HEK293 (cell line): ENCODE results near the gene STARD5.
A peak's percentile ranks its signal among the peaks of the same experiment; 100 is the strongest.

Experiments
- BCL11A ChIP-seq: fragments of 450-650 bp; formaldehyde crosslinking; IDR thresholded peaks from 2 replicates; pipeline ENCODE4 v1.5.1; 2016; ENCODE audit warnings: low read depth, missing biosample characterization, missing genetic modification characterization
- FEZF1 ChIP-seq: fragments of 450-650 bp; formaldehyde crosslinking; IDR thresholded peaks from 2 replicates; pipeline ENCODE4 v1.5.1; 2016; ENCODE audit warnings: missing biosample characterization, missing genetic modification characterization
- SETDB1 ChIP-seq: IDR thresholded peaks from one replicate; pipeline ENCODE4 v1.6.1; 2017; ENCODE audit warnings: mild to moderate bottlenecking, low read length, moderate library complexity, mixed read lengths; ENCODE audit not compliant: insufficient read length
- YY1 ChIP-seq: fragments of 450-650 bp; formaldehyde crosslinking; IDR thresholded peaks from 2 replicates; pipeline ENCODE4 v1.5.1; 2018; ENCODE audit warnings: missing biosample characterization, missing genetic modification characterization
- ZFHX2 ChIP-seq: fragments of 450-650 bp; formaldehyde crosslinking; conservative IDR thresholded peaks from 2 replicates; pipeline ENCODE4 v1.5.1; 2016; ENCODE audit warnings: missing biosample characterization, missing genetic modification characterization
- ZFP37 ChIP-seq: fragments of 450-650 bp; formaldehyde crosslinking; IDR thresholded peaks from 2 replicates; pipeline ENCODE4 v1.5.1; 2016; ENCODE audit warnings: missing biosample characterization, missing genetic modification characterization
- ZFP41 ChIP-seq: fragments of 450-650 bp; formaldehyde crosslinking; IDR thresholded peaks from 2 replicates; pipeline ENCODE4 v1.5.1; 2016; ENCODE audit warnings: missing biosample characterization, missing genetic modification characterization, borderline replicate concordance
- ZNF10 ChIP-seq: fragments of 450-650 bp; formaldehyde crosslinking; IDR thresholded peaks from 2 replicates; pipeline ENCODE4 v1.5.1; 2017; ENCODE audit warnings: missing biosample characterization, missing genetic modification characterization
- ZNF121 ChIP-seq: fragments of 450-650 bp; formaldehyde crosslinking; IDR thresholded peaks from 2 replicates; pipeline ENCODE4 v1.5.1; 2016; ENCODE audit warnings: missing biosample characterization, missing genetic modification characterization
- ZNF157 ChIP-seq: fragments of 450-650 bp; formaldehyde crosslinking; IDR thresholded peaks from 2 replicates; pipeline ENCODE4 v1.5.1; 2016; ENCODE audit warnings: missing biosample characterization, missing genetic modification characterization
- ZNF2 ChIP-seq: fragments of 450-650 bp; formaldehyde crosslinking; IDR thresholded peaks from 2 replicates; pipeline ENCODE4 v1.5.1; 2016; ENCODE audit warnings: missing biosample characterization, missing genetic modification characterization
- ZNF202 ChIP-seq: fragments of 450-650 bp; formaldehyde crosslinking; IDR thresholded peaks from 2 replicates; pipeline ENCODE4 v1.5.1; 2016; ENCODE audit warnings: missing biosample characterization, missing genetic modification characterization, borderline replicate concordance
- ZNF350 ChIP-seq: fragments of 450-650 bp; formaldehyde crosslinking; IDR thresholded peaks from 2 replicates; pipeline ENCODE4 v1.5.0; 2017; ENCODE audit warnings: missing biosample characterization, mild to moderate bottlenecking, missing genetic modification characterization
- ZNF600 ChIP-seq: fragments of 450-650 bp; formaldehyde crosslinking; IDR thresholded peaks from 2 replicates; pipeline ENCODE4 v1.5.1; 2016; ENCODE audit warnings: missing biosample characterization, missing genetic modification characterization
- ZNF626 ChIP-seq: fragments of 450-650 bp; sonication (Bioruptor Pico); formaldehyde crosslinking; IDR thresholded peaks from 2 replicates; pipeline ENCODE4 v1.5.1; 2018; ENCODE audit warnings: missing biosample characterization, missing genetic modification characterization, inconsistent platforms
- ZNF654 ChIP-seq: fragments of 450-650 bp; formaldehyde crosslinking; IDR thresholded peaks from 2 replicates; pipeline ENCODE4 v1.5.1; 2016; ENCODE audit warnings: low read depth, missing biosample characterization, missing genetic modification characterization
- ZNF660 ChIP-seq: fragments of 450-650 bp; IDR thresholded peaks from 2 replicates; pipeline ENCODE4 v1.5.1; 2018; ENCODE audit warnings: missing biosample characterization, mild to moderate bottlenecking, missing genetic modification characterization
- ZNF777 ChIP-seq: fragments of 450-650 bp; formaldehyde crosslinking; IDR thresholded peaks from 2 replicates; pipeline ENCODE4 v1.5.1; 2017; ENCODE audit warnings: missing biosample characterization, missing genetic modification characterization, borderline replicate concordance
- ZNF837 ChIP-seq: fragments of 450-650 bp; formaldehyde crosslinking; IDR thresholded peaks from 2 replicates; pipeline ENCODE4 v1.5.1; 2016; ENCODE audit warnings: missing biosample characterization, missing genetic modification characterization
- ZXDB ChIP-seq: fragments of 450-650 bp; formaldehyde crosslinking; IDR thresholded peaks from 2 replicates; pipeline ENCODE4 v1.5.1; 2016; ENCODE audit warnings: missing biosample characterization, missing genetic modification characterization
- TF ChIP-seq, protein P1 (sequence below): fragments of 450-650 bp; formaldehyde crosslinking; IDR thresholded peaks from 2 replicates; pipeline ENCODE4 v1.5.1; 2016; ENCODE audit warnings: missing biosample characterization, missing genetic modification characterization, borderline replicate concordance
- TF ChIP-seq, protein P2 (sequence below): fragments of 450-650 bp; formaldehyde crosslinking; IDR thresholded peaks from 2 replicates; pipeline ENCODE4 v1.5.1; 2016; ENCODE audit warnings: missing biosample characterization, missing genetic modification characterization
- TF ChIP-seq, protein P3 (sequence below): fragments of 450-650 bp; formaldehyde crosslinking; IDR thresholded peaks from 2 replicates; pipeline ENCODE4 v1.5.1; 2016; ENCODE audit warnings: missing biosample characterization, missing genetic modification characterization
- TF ChIP-seq, protein P4 (sequence below): fragments of 450-650 bp; formaldehyde crosslinking; IDR thresholded peaks from 2 replicates; pipeline ENCODE4 v1.5.1; 2016; ENCODE audit warnings: missing biosample characterization, missing genetic modification characterization, borderline replicate concordance
- TF ChIP-seq, protein P5 (sequence below): fragments of 450-650 bp; IDR thresholded peaks from 2 replicates; pipeline ENCODE4 v1.5.1; 2018; ENCODE audit warnings: missing biosample characterization, mild to moderate bottlenecking, missing genetic modification characterization

STARD5 gene

DNA sequence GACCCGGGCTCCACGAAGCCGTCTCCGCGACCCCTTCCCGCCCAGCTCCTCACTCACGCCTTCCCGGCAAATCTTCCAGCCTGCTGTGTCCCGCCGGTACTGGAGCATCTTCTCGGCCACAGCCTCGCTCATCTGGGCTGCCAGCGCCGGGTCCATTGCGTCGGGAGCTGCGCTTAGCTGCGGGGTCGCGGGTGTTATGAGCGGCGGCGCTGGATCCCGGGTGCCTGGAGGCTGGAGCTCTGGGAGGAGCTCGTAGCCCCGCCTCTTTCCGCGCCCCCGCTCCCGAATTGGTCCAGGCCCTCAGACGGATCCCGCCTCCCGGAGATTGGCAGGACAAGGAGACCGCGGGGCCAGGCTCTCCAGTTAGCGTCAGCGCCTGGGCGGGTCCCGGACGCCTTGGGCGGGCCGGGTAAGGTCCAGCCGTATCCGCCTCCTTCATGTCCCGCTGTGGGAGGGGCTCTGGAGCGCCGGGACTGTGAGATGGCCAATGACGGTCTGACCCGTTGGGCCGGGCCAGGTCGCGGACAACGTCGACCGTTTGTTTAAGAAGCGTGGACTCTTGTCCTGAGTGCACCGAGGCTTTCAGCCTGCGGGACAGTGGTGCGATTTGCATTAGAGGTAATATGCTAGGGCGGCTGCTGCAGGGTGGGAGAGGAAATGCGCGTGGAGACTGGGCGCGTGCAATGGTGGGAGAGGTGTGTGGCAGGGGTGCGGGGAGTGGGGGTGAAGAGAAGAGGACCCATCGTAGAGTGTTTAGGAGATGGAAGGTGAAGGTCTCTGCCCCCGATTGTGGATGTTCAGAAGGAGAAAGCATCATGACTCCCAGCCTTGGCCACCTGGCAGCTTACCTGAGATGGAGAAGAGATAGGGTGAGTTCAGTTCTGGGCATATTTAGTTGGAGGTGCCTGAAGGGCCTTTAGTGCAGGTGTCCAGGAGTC is at the start of gene STARD5 (continued):
- TF ChIP-seq, protein P1, sequence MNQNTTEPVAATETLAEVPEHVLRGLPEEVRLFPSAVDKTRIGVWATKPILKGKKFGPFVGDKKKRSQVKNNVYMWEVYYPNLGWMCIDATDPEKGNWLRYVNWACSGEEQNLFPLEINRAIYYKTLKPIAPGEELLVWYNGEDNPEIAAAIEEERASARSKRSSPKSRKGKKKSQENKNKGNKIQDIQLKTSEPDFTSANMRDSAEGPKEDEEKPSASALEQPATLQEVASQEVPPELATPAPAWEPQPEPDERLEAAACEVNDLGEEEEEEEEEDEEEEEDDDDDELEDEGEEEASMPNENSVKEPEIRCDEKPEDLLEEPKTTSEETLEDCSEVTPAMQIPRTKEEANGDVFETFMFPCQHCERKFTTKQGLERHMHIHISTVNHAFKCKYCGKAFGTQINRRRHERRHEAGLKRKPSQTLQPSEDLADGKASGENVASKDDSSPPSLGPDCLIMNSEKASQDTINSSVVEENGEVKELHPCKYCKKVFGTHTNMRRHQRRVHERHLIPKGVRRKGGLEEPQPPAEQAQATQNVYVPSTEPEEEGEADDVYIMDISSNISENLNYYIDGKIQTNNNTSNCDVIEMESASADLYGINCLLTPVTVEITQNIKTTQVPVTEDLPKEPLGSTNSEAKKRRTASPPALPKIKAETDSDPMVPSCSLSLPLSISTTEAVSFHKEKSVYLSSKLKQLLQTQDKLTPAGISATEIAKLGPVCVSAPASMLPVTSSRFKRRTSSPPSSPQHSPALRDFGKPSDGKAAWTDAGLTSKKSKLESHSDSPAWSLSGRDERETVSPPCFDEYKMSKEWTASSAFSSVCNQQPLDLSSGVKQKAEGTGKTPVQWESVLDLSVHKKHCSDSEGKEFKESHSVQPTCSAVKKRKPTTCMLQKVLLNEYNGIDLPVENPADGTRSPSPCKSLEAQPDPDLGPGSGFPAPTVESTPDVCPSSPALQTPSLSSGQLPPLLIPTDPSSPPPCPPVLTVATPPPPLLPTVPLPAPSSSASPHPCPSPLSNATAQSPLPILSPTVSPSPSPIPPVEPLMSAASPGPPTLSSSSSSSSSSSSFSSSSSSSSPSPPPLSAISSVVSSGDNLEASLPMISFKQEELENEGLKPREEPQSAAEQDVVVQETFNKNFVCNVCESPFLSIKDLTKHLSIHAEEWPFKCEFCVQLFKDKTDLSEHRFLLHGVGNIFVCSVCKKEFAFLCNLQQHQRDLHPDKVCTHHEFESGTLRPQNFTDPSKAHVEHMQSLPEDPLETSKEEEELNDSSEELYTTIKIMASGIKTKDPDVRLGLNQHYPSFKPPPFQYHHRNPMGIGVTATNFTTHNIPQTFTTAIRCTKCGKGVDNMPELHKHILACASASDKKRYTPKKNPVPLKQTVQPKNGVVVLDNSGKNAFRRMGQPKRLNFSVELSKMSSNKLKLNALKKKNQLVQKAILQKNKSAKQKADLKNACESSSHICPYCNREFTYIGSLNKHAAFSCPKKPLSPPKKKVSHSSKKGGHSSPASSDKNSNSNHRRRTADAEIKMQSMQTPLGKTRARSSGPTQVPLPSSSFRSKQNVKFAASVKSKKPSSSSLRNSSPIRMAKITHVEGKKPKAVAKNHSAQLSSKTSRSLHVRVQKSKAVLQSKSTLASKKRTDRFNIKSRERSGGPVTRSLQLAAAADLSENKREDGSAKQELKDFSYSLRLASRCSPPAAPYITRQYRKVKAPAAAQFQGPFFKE (tag by site-specific recombination): no peak
- TF ChIP-seq ZNF350: no peak
- TF ChIP-seq ZFHX2 (tag by site-specific recombination): no peak
- TF ChIP-seq ZFP37 (tag by site-specific recombination): no peak
- no peak for TF ChIP-seq ZNF837 (tag by site-specific recombination)
- TF ChIP-seq YY1 (tag by site-specific recombination): no peak; the same call in 1 of the 2 replicates
- peak; percentile 73; the same call in 1 of the 2 replicates for TF ChIP-seq ZNF600 (tag by site-specific recombination)
- TF ChIP-seq ZNF660 (tag by site-specific recombination): no peak
- peak; percentile 13; the same call in 1 of the 2 replicates for TF ChIP-seq ZXDB (tag by site-specific recombination)
- no peak for TF ChIP-seq ZNF202 (tag by site-specific recombination)
- TF ChIP-seq ZNF654 (tag by site-specific recombination): no peak
- no peak for TF ChIP-seq FEZF1 (tag by site-specific recombination)
- no peak for TF ChIP-seq ZFP41 (tag by site-specific recombination)
- TF ChIP-seq SETDB1: no peak
- TF ChIP-seq ZNF626 (tag by site-specific recombination): no peak
- TF ChIP-seq ZNF121 (tag by site-specific recombination): no peak
- TF ChIP-seq, protein P2, sequence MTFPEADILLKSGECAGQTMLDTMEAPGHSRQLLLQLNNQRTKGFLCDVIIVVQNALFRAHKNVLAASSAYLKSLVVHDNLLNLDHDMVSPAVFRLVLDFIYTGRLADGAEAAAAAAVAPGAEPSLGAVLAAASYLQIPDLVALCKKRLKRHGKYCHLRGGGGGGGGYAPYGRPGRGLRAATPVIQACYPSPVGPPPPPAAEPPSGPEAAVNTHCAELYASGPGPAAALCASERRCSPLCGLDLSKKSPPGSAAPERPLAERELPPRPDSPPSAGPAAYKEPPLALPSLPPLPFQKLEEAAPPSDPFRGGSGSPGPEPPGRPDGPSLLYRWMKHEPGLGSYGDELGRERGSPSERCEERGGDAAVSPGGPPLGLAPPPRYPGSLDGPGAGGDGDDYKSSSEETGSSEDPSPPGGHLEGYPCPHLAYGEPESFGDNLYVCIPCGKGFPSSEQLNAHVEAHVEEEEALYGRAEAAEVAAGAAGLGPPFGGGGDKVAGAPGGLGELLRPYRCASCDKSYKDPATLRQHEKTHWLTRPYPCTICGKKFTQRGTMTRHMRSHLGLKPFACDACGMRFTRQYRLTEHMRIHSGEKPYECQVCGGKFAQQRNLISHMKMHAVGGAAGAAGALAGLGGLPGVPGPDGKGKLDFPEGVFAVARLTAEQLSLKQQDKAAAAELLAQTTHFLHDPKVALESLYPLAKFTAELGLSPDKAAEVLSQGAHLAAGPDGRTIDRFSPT (tag by site-specific recombination): no peak
- peak; percentile 34; the same call in 1 of the 2 replicates for TF ChIP-seq ZNF2
- TF ChIP-seq, protein P3, sequence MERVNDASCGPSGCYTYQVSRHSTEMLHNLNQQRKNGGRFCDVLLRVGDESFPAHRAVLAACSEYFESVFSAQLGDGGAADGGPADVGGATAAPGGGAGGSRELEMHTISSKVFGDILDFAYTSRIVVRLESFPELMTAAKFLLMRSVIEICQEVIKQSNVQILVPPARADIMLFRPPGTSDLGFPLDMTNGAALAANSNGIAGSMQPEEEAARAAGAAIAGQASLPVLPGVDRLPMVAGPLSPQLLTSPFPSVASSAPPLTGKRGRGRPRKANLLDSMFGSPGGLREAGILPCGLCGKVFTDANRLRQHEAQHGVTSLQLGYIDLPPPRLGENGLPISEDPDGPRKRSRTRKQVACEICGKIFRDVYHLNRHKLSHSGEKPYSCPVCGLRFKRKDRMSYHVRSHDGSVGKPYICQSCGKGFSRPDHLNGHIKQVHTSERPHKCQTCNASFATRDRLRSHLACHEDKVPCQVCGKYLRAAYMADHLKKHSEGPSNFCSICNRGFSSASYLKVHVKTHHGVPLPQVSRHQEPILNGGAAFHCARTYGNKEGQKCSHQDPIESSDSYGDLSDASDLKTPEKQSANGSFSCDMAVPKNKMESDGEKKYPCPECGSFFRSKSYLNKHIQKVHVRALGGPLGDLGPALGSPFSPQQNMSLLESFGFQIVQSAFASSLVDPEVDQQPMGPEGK (tag by site-specific recombination): peak; percentile 48; the same call in 1 of the 2 replicates
- TF ChIP-seq BCL11A: peak; percentile 45; the same call in 1 of the 2 replicates
- TF ChIP-seq ZNF157: no peak
- TF ChIP-seq, protein P4, sequence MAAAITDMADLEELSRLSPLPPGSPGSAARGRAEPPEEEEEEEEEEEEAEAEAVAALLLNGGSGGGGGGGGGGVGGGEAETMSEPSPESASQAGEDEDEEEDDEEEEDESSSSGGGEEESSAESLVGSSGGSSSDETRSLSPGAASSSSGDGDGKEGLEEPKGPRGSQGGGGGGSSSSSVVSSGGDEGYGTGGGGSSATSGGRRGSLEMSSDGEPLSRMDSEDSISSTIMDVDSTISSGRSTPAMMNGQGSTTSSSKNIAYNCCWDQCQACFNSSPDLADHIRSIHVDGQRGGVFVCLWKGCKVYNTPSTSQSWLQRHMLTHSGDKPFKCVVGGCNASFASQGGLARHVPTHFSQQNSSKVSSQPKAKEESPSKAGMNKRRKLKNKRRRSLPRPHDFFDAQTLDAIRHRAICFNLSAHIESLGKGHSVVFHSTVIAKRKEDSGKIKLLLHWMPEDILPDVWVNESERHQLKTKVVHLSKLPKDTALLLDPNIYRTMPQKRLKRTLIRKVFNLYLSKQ (tag by site-specific recombination): no peak
- TF ChIP-seq ZNF777 (tag by site-specific recombination): no peak
- no peak for TF ChIP-seq ZNF10
- TF ChIP-seq, protein P5, sequence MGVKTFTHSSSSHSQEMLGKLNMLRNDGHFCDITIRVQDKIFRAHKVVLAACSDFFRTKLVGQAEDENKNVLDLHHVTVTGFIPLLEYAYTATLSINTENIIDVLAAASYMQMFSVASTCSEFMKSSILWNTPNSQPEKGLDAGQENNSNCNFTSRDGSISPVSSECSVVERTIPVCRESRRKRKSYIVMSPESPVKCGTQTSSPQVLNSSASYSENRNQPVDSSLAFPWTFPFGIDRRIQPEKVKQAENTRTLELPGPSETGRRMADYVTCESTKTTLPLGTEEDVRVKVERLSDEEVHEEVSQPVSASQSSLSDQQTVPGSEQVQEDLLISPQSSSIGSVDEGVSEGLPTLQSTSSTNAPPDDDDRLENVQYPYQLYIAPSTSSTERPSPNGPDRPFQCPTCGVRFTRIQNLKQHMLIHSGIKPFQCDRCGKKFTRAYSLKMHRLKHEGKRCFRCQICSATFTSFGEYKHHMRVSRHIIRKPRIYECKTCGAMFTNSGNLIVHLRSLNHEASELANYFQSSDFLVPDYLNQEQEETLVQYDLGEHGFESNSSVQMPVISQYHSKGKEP: no peak
